Measurements from ENCODE around the gene UAP1L1.
A peak's percentile ranks its signal among the peaks of the same experiment; 100 is the strongest.
"Not testable (repeated sequence)": the region's sequence is repeated elsewhere in the genome, so short reads cannot be mapped to it uniquely, and the experiment has no call there.

The UAP1L1 gene

DNA sequence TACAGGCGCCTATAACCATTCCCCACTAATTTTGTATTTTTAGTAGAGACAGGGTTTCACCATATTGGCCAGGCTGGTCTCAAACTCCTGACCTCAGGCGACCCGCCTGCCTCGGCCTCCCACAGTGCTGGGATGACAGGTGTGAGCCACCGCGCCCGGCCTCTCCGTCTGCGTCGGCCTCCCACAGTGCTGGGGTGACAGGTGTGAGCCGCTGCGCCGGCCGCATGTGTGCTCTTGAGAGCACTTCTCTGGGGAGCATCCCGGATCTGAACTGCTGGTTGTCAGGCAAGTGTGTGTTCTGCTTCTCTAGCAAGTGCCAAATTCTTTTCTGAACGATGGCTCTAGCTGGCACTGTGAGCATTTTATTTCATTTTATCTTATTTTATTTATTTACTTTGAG is 19.8 kb upstream of the UAP1L1 start:
- no peak for DNase-seq

DNA sequence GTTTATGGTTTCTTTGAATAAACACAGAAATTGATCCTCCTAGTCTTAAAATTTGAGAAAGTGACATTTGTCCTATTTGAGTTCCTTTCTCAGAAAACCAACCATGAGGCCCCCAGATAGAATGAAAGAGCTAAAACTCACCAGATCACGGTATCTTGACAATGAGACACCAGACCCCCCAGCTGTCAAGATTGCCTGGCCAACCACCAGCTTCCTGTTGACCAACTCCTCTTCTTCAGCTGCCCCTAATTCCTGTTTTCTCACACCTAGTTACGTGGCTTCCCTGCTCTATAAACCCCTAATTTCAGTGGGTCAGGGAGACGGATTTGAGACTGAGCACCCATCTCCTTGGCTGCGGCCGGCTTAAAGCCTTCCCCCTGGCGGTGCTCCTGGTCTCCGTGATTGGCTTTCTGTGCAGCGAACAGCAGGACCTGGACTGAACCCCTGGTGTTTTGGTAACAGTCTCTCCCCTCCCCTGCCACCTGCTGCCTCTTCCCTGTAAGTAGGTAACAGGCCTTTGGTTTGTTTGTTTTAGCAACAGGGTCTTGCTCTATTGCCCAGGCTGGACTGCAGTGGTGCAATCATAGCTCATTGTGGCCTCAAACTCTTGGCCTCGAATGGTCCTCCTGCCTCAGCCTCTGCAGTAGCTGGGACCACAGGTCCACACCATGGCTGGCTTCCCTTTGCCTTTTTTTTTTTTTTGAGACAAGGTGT is 18.6 kb upstream of the UAP1L1 start:
- DNase-seq: no peak

DNA sequence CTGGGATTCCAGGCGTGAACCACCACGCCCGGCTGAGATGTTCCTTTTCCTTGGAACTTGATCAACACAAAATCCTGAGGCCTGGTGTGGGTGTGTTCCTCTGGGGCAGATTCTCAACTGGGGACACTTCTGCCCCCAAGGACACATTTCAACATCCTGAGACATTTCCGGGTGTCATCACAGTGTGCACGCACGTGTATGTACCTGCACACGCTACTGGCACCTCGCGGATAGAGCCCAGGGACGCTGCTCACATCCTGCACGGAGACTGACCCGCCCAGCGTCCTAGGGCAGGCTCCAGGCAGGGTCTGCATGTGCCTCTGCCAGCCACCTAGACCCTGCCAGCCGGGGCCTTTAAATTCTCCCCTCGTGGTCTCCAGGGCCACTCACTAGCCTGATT is 14.9 kb upstream of the UAP1L1 start:
- no peak for DNase-seq

DNA sequence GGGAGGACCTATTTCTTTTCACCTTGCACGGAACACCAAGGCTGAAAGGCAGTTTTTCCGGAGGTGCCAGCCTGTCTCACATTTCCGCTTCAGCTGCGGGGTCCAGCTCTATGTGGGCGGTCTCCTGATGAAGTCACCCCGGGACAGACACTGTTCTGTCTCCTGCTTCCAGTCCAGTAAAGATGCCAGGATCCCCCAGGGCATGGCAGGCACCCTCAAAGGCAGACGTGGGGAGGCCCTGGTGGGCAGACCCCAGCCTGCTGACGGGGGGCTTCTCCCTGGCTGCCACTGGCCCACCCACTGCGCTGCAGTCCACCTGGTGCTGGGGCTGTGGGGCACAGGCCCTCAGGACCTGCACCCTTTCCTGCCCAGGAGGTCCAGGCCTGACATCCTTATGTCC is 14.5 kb upstream of the UAP1L1 start:
- DNase-seq: not testable (repeated sequence)

DNA sequence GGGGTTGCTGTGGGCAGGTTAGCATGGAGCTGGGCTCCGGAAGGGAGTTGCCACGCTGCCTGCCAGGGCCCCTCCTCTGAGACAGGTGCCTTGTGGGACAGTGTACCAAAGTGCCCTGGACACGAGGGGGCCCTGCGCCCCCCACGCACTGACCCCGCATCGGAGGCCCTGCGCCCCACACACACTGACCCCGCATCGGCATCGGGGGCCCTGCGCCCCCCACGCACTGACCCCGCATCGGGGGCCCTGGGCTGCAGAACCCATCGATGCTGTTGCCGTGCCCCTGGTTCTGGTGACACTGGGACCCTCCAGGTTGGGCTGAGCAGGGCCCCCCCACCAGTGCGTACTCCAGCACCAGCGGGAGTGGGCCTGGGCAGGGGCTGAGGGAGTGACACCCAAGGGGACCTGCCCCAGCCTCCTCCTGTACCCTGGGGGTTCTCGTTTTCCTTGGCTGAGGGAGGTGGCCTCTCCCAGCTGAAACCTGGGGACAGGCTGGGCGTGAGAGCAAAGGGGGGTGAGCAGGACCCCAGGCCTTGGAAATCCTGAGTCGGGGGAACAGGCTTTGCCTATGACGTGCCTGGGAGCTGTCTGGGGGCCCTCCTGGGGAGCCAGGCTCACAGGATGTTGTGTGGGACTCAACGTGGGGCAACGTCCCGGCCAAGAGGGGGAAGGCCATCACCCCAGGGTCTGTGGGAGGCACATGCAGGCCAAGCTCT is 13.8 kb upstream of the UAP1L1 start:
- DNase-seq: no peak

DNA sequence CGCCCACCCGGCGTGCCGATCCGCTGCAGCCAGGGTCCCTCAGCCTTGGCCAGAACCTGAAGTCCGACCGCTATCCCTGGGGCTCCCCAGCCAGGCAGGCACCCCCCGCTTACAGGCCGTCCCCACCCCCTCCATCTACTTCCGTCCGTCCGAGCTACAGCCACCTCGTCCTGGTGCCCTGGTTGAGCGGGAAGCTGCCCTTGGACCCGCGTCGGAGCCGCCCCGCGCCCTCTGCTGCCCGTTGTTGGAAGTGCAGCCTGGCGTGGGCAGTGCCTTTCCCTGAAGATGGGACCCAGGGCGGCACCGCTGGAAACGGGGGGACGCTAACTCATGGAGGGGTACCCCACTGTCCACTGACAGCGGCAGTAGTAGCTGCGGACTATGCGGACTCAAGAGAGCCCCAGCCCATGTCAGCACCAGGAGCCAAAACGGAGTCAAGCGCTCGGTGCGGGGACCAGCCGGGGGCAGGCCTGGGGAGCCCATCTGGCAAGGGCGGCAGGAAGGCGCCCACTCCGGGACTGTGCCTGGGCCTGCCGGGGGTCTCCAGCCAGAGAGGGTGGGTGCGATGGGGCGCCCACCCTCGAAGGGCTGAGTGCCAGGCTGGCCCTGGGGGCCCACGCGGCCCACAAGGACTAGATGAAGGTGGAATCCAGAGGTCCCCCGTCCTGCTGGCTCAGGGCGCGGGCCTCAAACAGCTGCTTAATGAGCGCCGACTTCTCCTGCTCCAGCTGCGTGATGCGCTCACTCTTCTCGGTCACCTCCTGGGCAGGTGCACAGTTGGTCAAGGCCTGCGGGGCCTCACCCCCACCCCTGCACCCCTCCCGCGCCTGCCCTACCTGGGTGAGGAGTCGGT is 13.1 kb upstream of the UAP1L1 start:
- DNase-seq: peak in 1 of 2 experiments; percentile 47

DNA sequence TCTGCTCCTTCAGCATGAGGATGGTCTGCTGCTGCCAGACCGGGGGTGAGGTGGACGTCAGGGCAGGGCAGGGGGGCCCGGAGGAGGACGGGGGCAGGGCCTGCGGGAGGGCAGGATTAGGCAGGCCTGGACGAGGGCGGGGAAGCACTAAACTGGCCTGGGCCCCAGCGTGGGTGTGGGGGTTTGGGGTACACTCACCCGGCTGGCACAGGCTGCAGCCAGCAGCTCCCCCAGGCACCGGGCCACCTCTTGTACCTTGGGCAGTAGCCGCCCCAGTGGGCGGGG is 12.5 kb upstream of the UAP1L1 start:
- no peak for DNase-seq

DNA sequence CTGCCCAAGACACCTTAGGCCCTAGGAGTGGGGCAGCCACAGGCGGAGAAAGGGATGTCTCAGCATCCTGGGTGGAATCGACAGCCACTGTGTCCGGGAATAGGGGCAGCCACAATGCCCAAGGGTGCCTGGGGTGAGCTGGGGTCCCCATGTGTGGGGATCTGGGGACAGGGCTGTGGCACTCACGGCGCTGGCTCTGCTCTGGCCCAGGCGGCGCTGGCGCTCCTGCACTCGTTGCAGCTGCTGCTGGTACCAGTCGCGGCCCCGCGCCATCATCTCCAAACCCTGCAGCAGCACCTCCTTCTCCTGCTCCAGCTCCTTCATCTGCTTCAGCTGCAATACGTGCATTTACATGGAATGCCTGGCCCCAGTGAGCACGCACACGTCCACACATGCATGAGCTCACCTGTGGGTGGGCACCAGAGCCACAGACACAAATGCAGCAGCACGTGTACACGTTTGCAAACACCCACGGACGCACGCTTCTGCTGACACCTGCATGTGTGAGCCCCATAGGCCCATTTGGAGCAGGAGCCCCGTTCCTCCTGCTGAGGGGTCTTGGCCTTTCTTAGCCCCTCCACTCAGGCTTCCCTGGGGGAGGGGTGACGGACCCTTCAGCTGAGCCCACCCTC is 11.9 kb upstream of the UAP1L1 start:
- no peak for DNase-seq

DNA sequence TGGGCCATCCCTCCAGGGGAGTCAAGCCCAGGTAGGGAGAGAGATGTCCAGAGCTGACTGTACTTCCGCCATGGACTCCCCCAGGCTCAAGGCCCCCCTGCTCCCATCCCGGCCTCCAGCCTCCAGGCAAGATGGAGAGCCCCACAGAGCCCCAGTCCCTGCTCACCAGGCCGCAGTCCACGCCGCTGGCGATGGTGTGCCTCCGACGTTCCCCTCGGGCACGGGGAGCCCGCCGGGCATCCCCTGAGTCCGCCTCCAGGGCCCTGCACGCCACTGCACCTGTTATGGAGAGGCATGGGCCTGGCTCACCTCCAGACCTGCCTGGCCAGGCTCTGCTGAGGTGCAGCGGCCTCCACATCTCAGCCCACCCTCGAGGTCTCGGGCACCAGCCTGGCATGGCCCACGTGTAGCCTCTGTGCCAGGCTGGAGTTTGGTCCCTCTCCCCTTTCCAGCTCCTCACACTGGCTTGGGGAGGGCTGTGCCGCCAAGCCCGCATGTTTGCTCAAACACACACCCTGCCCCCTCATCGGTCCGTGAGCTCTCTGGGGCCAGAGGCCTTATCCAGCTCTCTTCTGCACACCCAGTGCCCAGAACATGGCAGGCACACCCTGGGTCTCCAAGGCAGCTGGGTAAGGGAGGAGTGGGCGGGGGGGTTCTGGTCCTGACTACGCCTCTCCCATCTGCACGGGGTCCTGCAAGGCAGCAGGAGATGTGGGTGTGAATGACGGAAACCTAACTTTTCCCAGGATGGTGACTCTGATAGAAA is 11.0 kb upstream of the UAP1L1 start:
- no peak for DNase-seq

DNA sequence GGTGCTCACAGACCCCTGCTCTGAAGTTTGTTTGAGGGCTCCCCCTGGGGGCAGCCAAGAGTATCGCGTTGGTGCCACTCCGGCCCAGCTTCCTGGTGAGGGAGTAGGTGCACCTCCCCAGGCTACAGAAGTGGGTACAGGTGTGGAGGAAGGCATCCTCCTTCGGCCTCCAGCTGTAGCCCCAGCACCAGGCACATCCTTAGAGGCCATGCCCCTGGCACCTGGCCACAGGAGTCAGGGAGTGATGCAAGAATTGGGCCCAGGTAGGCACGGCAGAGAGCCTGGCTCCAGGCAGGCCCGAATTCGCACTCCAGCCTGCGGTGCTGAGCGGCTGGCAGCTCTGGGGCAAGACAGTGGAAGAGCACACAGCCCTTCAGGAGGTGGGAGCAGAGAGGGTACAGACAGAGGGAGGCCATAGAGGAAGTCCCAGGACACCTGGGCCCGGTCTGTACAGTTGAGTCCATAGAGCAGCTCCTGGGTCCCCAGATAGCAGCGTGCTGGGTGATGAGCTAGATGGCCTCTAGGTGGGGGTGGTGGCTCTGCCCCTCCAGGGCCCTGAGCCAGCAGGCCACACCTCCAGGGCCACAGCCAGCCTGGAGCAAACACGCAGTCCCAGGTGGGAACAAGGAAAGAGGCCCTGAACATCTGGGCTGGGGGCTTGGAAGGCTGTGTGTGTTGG is 9.3 kb upstream of the UAP1L1 start:
- DNase-seq: peak; percentile 50 to 73

DNA sequence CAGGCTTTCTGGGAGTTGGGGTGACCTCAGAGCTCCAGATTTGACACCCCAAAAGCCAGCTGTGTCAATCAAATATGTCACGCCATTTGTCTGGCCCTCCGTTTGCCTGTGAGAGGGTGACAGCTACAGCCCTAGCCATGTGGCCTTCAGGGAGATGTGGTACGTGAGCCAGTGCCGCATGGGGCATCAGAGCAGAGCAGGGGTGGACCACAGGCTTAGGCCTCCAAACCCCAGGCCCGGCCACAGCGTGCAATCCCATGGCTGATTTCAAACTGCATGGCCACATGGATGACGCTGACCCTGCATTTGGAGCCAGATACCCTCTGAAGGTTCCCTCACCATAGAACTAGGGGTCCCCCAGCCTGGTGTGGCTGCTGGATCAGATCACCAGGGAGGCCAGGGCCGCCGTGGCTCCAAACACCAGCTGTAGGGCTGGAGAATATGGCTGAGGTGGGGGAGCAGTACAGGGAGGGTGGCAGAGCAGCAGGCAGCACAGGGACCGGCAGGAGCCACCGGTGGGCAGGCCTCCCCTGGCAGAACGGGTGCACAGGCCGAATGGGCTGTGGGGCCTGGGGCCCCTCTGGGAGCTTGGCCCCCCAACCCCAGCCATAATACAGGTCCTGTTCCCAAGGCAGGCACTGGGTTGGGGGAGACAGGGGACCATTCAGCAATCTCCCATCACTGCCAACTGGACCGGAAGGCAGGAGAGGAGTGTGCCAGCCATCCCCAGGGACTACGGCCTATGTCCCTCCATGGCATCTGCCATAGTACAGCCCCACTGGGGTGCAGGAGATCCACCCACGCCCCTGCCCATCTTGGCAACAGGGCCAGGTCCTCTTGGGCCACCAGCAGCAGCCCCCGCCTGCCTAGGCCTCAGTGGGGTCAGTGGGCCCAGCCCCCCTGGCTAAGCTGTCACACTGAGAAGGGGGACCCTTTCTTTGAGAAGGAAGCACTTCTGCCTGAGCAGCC is 8.5 kb upstream of the UAP1L1 start:
- no peak for DNase-seq

DNA sequence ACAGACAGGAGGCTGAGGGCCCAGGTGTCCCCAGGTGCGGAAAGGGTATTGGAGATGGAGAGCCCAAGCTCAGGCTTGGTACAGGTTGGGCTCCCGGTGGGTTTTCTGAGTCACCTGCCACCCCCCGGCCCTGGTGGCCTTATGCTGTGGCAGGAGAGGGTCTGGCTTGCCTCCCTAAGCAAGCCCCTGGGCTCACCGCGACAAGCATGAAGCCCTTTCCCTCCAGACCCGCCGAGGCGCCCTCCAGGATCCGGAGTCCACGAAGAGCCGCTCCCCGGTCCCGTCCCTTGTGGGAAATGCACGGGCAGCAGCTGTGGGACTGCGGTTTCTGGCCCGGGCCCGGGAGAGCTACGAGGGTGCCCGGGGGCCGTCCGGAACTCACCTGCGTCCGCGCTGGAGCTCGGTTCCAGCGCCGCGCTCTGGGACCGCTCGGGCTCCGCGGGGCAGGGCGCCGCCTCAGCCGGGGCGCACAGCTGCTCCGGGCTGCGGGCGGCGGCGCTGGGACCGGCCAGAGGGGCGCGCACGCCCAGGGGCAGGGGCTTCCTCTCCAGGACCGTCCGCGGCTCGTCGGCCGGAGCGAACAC is 7.7 kb upstream of the UAP1L1 start:
- no peak for DNase-seq

DNA sequence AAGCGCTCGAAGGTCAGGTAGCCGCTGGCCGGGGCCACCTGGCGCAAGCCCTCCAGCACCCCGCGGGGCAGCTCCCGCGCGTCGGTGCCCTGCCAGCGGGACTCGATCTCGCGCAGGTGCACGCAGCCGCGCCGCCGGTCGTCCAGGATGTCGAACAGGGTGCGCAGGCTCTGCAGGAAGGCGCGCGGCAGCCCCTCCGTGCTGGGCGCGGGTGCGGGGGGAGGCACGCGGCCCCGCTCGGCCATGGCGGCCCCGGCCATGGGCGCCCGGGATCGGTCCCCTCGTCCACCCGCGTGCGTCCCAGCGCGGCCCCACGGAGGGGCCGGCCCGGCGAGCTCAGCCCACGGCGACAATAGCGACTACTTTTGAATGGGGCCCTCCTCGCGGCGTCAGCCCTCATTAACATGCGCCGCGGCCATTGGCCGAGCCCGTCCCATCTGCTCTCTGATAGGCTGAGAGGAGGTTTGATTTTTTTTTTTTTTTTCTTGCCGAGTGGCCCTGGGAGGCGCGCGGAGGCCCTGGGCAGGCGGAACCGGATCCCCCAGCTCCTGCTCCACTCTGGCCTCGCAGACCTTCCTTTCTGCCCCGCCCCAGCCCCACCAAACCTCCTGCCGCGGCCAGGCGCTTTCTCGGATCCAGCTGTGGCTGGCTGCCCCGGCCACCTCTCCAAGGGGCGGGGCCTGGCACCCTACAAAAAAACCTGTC is 7.0 kb upstream of the UAP1L1 start, which contains the start of gene SAPCD2:
Gene SAPCD2 (minus strand): TSS at position 357 of the 705 bp plus-strand sequence. CDS start 97 bp downstream, at position 260.
- peak; percentile 81 to 90 for DNase-seq

DNA sequence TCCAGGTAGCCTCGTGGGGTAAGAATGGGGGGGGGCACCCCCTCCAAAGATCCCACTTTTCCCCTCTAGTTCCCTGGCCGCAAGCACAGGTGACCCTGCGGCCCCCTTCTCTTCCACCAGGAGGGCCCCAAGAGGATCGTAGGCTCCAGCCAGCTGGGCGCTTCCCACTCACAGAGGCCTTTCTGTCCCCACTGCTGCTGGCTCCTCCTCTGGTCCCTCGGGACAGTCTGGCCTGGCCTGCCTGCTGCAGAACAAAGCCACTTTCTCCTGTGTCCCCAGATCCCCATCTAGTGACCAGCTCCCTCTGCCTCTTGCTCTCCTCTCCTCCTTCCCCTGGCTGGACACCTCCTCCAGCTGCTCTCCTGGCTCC is 6.4 kb upstream of the UAP1L1 start:
- peak in 1 of 2 experiments; percentile 57 for DNase-seq

DNA sequence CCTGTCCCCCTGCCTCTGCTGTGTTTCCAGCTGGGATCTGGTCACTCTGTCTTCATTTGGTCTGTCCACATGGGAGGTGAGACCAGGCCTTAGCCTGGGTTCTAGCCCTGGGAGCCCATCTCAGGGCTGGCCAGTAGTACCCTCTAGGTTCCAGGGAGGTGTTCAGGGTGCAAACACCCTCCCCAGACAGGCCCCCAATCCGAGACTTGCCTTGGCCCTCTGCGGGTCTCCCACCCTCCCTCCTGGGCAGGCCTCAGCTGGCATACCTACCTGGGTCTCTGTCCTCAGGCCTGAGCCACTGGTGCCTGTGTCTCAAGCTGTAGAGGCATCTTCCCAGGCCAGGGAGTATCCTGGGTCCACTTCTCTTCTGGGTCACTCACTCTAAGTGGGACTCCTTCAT is 6.0 kb upstream of the UAP1L1 start:
- DNase-seq: no peak

DNA sequence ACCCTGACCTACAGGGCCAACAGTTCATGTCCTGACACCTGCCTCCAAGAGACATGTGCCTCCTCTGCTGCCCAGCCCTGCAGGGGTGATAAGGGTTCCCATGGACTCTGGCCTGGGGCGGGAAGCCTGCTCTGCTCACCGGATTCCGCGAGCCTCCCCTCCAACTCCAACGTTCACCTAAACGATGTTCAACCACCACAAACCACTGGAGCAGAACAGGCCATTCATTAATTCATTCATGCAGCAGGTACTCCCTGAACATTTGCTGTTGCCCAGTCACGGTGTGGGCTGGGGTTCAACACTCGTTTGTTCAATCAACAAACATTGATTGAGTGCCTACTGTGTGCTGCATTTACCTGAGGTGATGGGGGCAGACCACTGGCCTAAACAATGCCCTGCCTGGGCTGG is 3.3 kb upstream of the UAP1L1 start:
- DNase-seq: no peak

DNA sequence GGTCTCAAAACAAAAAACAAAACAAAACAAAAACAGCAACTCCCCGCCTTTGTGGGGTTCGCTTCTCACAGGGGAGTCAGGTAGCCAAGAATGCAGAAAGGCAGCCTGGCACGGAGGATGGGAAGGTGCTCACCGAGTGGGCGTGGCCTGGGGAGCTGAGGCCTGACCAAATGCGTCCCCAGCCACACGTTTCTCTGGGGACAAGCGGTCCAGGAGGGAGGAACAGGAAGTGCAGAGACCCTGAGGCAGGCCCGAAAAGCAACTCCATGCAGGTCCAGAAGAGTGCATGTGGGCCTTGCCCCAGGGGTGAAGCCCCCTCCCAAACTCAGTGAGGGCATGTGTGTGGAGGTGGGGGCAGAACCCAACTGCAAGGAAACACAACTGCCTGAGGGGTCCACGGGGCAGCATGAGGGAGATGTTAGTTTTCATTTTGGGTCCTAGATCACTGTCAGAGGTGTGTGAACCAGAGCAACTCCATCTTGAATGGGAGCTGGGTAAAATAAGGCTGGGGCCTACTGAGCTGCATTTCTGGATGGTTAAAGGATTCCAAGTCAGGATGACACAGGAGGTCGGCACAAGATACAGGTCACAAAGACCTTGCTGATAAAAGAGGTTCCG is 2.6 kb upstream of the UAP1L1 start:
- no peak for DNase-seq

DNA sequence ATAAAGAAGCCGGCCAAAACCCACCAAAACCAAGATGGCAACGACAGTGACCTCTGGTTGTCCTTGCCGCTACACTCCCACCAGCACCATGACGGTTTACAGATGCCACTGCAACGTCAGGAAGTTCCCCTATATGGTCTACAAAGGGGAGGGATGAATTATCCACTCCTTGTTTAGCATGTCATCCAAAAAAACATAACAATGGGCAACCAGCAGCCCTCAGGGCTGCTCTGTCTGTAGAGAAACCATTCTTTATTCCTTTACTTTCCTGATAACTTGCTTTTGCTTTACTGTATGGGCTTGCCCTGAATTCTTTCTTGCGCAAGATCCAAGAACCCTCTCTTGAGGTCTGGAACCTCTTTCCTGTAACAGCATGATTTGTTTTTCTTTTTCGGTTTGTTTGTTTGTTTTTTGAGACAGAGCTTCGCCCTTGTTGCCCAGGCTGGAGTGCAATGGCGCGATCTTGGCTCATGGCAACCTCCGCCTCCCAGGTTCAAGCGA is 2.0 kb upstream of the UAP1L1 start:
- no peak for DNase-seq

DNA sequence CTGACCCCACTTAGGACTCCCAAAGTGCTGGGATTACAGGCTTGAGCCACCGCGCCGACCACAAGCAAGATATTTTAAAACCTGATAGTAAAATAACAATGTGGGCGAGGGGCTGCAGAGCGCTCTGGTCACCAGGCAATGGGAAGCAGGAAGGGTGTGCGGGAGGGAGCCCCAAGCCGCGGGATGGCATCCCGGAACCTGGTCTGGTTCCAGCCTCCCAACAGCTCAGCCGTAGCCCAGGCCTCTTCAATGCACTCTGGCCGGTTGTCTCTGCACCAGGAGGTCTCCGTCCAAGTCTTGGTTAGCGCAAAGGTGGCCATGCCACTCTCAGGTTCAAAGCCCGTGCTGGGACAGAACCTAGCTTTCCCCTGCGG is 694 bp upstream of the UAP1L1 start:
- no peak for DNase-seq
